Cardiac muscle cell (in vitro differentiated cells and primary cell): ENCODE data around the gene TMEM163. TPM values are rescaled to one million over a fixed set of nuclear protein-coding genes. Genes with fewer than 3 reads are reported as not detected.

Experiments used
- DNase-seq, 2 donors: peaks; one replicate each; pipeline versions ENCODE4 v3.0.0 to v3.0.0-alpha.2; 2010 to 2017; ENCODE audit warnings: low read depth in 1 of 2, low spot score in 1 of 2
- H3K27ac ChIP-seq: fragments of 200-600 bp; sonication (generic); 2 replicates; pipeline ENCODE4 v1.5.1; 2016
- H3K27me3 ChIP-seq: fragments of 200-600 bp; sonication (generic); 2 replicates; pipeline ENCODE4 v1.6.0; 2016; ENCODE audit warnings: control low read depth
- H3K36me3 ChIP-seq: fragments of 200-600 bp; sonication (generic); 2 replicates; pipeline ENCODE4 v1.5.1; 2016; ENCODE audit warnings: control low read depth
- H3K4me1 ChIP-seq: fragments of 200-600 bp; sonication (generic); 2 replicates; pipeline ENCODE4 v1.8.1; 2017; ENCODE audit warnings: low read depth, mild to moderate bottlenecking, mixed run types
- H3K4me3 ChIP-seq: fragments of 200-600 bp; sonication (generic); 2 replicates; pipeline ENCODE4 v1.5.1; 2016; ENCODE audit warnings: mild to moderate bottlenecking
- H3K9me3 ChIP-seq: fragments of 200-600 bp; sonication (generic); 2 replicates; pipeline ENCODE4 v1.5.1; 2017; ENCODE audit warnings: low read depth, mild to moderate bottlenecking, control low read depth
- CTCF ChIP-seq: IDR thresholded peaks from 2 replicates; pipeline ENCODE4 v1.5.1; 2012; ENCODE audit warnings: low read depth, mild to moderate bottlenecking, low read length
- polyA plus RNA-seq: library from polyadenylated mRNA; unstranded; fragments of >200 nt; fragmentation: Nextera tagmentation; extraction: Ambion mirVana; gene quantifications from 2 replicates; pipeline ENCODE4 v1.2.1, GENCODE V29; 2016
- total RNA-seq: library from RNA; depleted of rRNA; stranded (reverse); fragments of >200 nt; gene quantifications from 2 replicates; pipeline ENCODE4 v1.2.3, GENCODE V29; 2016

The TMEM163 gene
- total and polyA plus RNA-seq, 2 experiments from 2014 or later = 45.8 to 58.1 TPM

GRCh38 chr2:134601264-134601663 is 117.5 kb downstream of the TMEM163 start:
- Histone ChIP-seq H3K4me3 (no peak overlapping the region), H3K9me3 (no peaks in the 10 kb centered on the region), H3K27me3 (no peaks in the 10 kb centered on the region), H3K4me1 (peaks cover 11% of the 10 kb centered on the region), H3K36me3 (no peaks in the 10 kb centered on the region), H3K27ac (no peak overlapping the region)
- DNase-seq = no peak
- TF ChIP-seq CTCF = no peak

- Histone ChIP-seq H3K27me3 (no peaks in the 10 kb centered on the region), H3K9me3 (no peaks in the 10 kb centered on the region), H3K27ac (no peak overlapping the region), H3K4me1 (peaks cover 11% of the 10 kb centered on the region), H3K4me3 (no peak overlapping the region), H3K36me3 (no peaks in the 10 kb centered on the region)
- DNase-seq = no peak
- TF ChIP-seq CTCF = no peak
Observed at GRCh38 chr2:134600208-134600607, 118.6 kb downstream of the TMEM163 start.

GRCh38 chr2:134599236-134599635 is 119.6 kb downstream of the TMEM163 start:
- Histone ChIP-seq H3K9me3 (no peaks in the 10 kb centered on the region), H3K27ac (no peak overlapping the region), H3K27me3 (no peaks in the 10 kb centered on the region), H3K36me3 (no peaks in the 10 kb centered on the region), H3K4me1 (peaks cover 6% of the 10 kb centered on the region), H3K4me3 (no peak overlapping the region)
- DNase-seq = no peak
- no peak for TF ChIP-seq CTCF

- Histone ChIP-seq H3K4me1 (no peaks in the 10 kb centered on the region), H3K9me3 (no peaks in the 10 kb centered on the region), H3K27me3 (no peaks in the 10 kb centered on the region), H3K27ac (no peak overlapping the region), H3K36me3 (no peaks in the 10 kb centered on the region), H3K4me3 (no peak overlapping the region)
- DNase-seq = no peak
- no peak for TF ChIP-seq CTCF
Observed at GRCh38 chr2:134594399-134594798, 124.4 kb downstream of the TMEM163 start.

GRCh38 chr2:134593519-134593918 is 125.3 kb downstream of the TMEM163 start:
- Histone ChIP-seq H3K9me3 (no peaks in the 10 kb centered on the region), H3K4me3 (no peak overlapping the region), H3K36me3 (no peaks in the 10 kb centered on the region), H3K4me1 (no peaks in the 10 kb centered on the region), H3K27ac (no peak overlapping the region), H3K27me3 (no peaks in the 10 kb centered on the region)
- DNase-seq = no peak
- TF ChIP-seq CTCF = no peak

- no peaks in the 10 kb centered on the region for H3K9me3 ChIP-seq
- H3K4me1 ChIP-seq = no peaks in the 10 kb centered on the region
- H3K4me3 ChIP-seq = no peak overlapping the region
- no peaks in the 10 kb centered on the region for H3K36me3 ChIP-seq
- no peak for DNase-seq
- TF ChIP-seq CTCF = no peak
- H3K27me3 ChIP-seq = no peaks in the 10 kb centered on the region
- no peak overlapping the region for H3K27ac ChIP-seq
Observed at GRCh38 chr2:134592377-134592776, 126.4 kb downstream of the TMEM163 start.
